Measurements from ENCODE around the gene SYNE3. TPM values are rescaled to one million over a fixed set of nuclear protein-coding genes. Genes with fewer than 3 reads are reported as not detected.

The SYNE3 gene
- total and polyA plus RNA-seq, 10 of the 15 experiments (the other 5 are each of a cell fraction or from before 2014, with no cell fraction given), result 1.4 to 44.1 (median 13.4) TPM

- 64% methylated on average over 18 of the region's 18 CpGs for WGBS (ENCODE audit: insufficient coverage, insufficient replicate concordance, low lambda C conversion rate, missing lambda C conversion rate)
- no TSS peak for BruUV-seq (replicated peaks)
- DNase-seq (ENCODE audit: low read depth, low spot score) (no peak), ATAC-seq (peak; percentile 60), FAIRE-seq (no peak)
- H3K27ac ChIP-seq (ENCODE audit: control insufficient read depth, insufficient read depth), result no peak overlapping the region
- H3K9ac ChIP-seq (ENCODE audit: control insufficient read depth, insufficient read depth, low read length), result no peak overlapping the region
- H3K9me3 ChIP-seq (replicated peaks; ENCODE audit: control insufficient read depth, insufficient read depth, low read length), result no peaks in the 10 kb centered on the region
- no peak overlapping the region for H3K4me2 ChIP-seq (ENCODE audit: control insufficient read depth, insufficient read depth)
- RAD21 ChIA-PET (ENCODE audit: unreplicated experiment), result interaction anchor here (0.8 to 5.7 kb wide), 15 partner anchors 25 to 429 kb away, joined by 3 to 35 read pairs (median 4); no protein-coding TSS in a partner anchor
- SMC1A ChIA-PET (ENCODE audit: uncharacterized antibody, unreplicated experiment), result interaction anchor here (0.6 to 6.2 kb wide), 12 partner anchors 13 to 432 kb away, joined by 3 to 68 read pairs (median 4); partner anchors contain the start of gene TCL1B
- H3K27me3 ChIP-seq (replicated peaks in 1 of 2; ENCODE audit: control insufficient read depth in 2 of 2, insufficient read depth in 2 of 2, low read length in 1 of 2), result no peaks in the 10 kb centered on the region
- CTCF ChIA-PET, result interaction anchor here (0.9 to 11.0 kb wide), 23 partner anchors 8 to 711 kb away, joined by 3 to 217 read pairs (median 5); partner anchors contain the start of gene TCL1A
- intact Hi-C loops (cut with micrococcal nuclease; ENCODE audit: unreplicated experiment) (loop anchor here (5.0 kb wide), 2 partner anchors 714 to 859 kb away; no protein-coding TSS in a partner anchor), in situ Hi-C loops (cut with MboI) (loop anchor here (5.0 to 10.0 kb wide), 3 partner anchors 122 to 709 kb away; partner anchors contain the start of gene TCL1B)
- no peak overlapping the region for H3K4me3 ChIP-seq
- H3K79me2 ChIP-seq (ENCODE audit: control insufficient read depth, insufficient read depth, low read length), result no peaks in the 10 kb centered on the region
- no peak overlapping the region for H2AFZ ChIP-seq (ENCODE audit: control insufficient read depth, low read depth, low read length)
- H4K20me1 ChIP-seq (ENCODE audit: control insufficient read depth, insufficient read depth), result no peaks in the 10 kb centered on the region
- H3K4me1 ChIP-seq (ENCODE audit: control insufficient read depth, insufficient read depth, low read length), result no peaks in the 10 kb centered on the region
- POLR2A ChIA-PET, result interaction anchor here (0.6 kb wide), 1 partner anchor 103 kb away, joined by 4 read pairs; no protein-coding TSS in a partner anchor
- H3K36me3 ChIP-seq (ENCODE audit: control insufficient read depth in 2 of 2, insufficient read depth in 2 of 2, low read length in 1 of 2), result no peaks in the 10 kb centered on the region
- no peak for TF ChIP-seq RELB (IDR thresholded peaks at IDR 0.05; ENCODE audit: low read depth)
- TF ChIP-seq RFX5 (IDR thresholded peaks at IDR 0.05; ENCODE audit: low read depth, low read length), result no peak
- no peak for TF ChIP-seq MAX (IDR thresholded peaks at IDR 0.05; ENCODE audit: low read depth, low read length)
- no peak for TF ChIP-seq E2F8 (IDR thresholded peaks at IDR 0.05; ENCODE audit: low read depth, partially characterized antibody)
- no peak for TF ChIP-seq EED (IDR thresholded peaks at IDR 0.05; ENCODE audit: low read depth)
- TF ChIP-seq ZNF592 (IDR thresholded peaks at IDR 0.05), result no peak
- TF ChIP-seq JUND (IDR thresholded peaks at IDR 0.05; ENCODE audit: low read depth, low read length), result no peak
- TF ChIP-seq RB1 (IDR thresholded peaks at IDR 0.05; ENCODE audit: borderline replicate concordance), result no peak
- TF ChIP-seq KDM1A (IDR thresholded peaks at IDR 0.05; ENCODE audit: borderline replicate concordance), result no peak
- TF ChIP-seq PAX5 (IDR thresholded peaks at IDR 0.05; ENCODE audit: borderline replicate concordance, low read depth, low read length), result no peak
- TF ChIP-seq SREBF2 (IDR thresholded peaks at IDR 0.05; ENCODE audit: low read length), result no peak
- no peak for TF ChIP-seq TARDBP (IDR thresholded peaks at IDR 0.05; ENCODE audit: borderline replicate concordance)
- no peak for TF ChIP-seq WRNIP1 (IDR thresholded peaks at IDR 0.05; ENCODE audit: borderline replicate concordance, low read depth, low read length)
These were observed 46.6 kb upstream of the SYNE3 start for GRCh38 chr14:95562892-95563685.

Measured in GM12878 (cell line).